Stimulated activated CD4-positive, alpha-beta T cell treated with anti-CD3 and anti-CD28 coated beads, Interleukin-1b, Interleukin-23, amount 100 ng/mL, for 24 hours (primary cell): Measurements from ENCODE around the gene TMEM74B.

ENCODE experiments used
- DNase-seq, 4 experiments: peaks; one replicate each; pipeline ENCODE4 v3.0.0-alpha.2; 2020; ENCODE audit warnings: low read depth in 4 of 4, low spot score in 1 of 4

TMEM74B gene

DNA sequence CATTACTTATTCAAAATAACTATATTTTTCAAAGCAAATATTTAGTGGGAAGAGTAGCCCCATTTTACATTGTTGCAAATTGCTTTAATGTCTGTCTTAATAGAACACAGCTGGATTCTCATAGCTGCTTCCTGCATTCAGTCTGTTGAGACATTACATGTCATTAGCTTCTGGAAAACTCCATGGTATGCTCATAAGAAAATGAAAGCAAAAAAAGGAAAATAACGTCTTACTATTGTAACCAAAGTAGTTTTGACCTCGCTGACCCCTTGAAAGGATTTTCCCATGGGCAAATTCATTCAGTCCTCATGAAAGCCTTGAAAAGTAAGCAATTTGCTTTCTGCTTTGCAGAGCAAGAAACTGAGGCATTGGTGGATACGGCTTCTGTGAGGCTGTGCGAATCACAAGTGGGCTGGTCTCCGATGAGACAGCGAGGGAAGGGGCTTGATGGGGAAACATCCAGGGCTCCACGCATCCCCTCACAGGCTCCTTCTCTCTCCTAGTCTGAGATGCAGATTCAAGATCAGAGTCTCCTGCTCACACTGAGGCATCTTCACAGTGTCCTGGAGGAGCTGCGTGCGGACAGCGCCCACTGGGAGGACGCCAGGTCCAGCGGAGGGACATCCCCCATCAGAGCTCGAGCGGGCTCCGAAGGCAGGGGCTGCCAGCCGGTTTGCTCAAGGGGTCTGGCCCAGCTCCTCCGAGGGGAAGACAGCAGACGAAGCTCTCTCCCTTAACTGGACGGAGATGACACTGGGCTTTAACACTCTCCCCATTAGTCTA is 21.8 kb upstream of the TMEM74B start:
- DNase-seq, result no peak

- no peak for DNase-seq
These were observed 21.0 kb upstream of the TMEM74B start for GRCh38 chr20:1205802-1206201.

- DNase-seq, result no peak
These were observed 19.8 kb upstream of the TMEM74B start for GRCh38 chr20:1204576-1204975.

DNA sequence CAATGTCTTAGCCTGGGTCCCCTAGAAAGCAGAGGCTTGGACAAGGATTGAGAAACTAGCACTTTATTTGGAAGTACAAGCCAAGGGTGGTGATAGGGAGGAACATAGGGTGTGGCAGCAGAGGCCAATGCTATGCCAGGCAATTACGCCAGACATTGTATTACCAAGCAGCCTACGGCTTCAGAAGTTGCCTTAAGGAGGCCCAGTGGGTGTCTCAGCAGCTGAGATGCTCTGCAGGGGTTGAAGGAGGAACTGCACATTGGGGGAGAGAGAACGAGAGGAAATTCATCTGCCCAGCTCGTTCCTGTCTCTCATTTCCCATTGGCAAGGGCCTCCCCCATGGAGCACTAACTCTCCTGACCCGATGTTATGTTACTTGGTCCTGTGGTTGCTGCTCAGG is 19.3 kb upstream of the TMEM74B start:
- no peak for DNase-seq

- DNase-seq, result no peak
These were observed 18.8 kb upstream of the TMEM74B start for GRCh38 chr20:1203630-1204029.

DNA sequence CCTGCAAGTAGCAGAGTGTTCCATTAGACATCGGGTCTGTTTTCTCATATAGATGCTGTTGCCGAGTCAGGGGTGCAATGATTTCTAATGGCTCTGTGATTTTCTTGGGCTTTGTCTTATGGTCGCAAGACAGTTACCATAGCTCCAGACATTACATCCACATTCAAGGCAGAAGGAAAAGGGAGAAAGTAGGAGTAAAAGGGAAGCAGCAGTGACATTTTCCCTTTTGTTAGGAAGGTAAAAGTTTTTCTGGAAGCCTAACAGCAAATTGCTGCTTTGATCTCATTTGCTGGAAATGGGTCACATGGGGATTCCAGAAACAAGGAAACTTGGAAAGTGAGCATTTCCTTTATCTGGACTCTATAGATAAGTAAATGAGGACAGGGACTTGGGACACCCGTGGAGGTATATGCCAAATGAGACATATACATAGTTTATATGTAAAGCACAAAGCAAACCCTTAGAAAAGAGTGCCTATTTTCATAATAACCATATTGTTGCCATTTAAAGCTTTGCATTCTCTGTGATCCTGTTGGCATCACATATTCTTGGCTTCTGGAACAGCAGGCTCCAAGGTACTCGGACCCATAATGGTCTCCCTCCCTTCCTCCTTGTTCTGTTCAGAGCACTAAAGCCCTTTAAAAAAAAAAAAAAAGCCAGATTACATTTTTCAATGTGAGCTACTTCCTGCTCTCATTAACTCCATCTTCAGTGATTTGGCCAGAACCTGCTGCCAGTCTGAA is 18.2 kb upstream of the TMEM74B start, which contains the start of gene C20orf202:
C20orf202 (plus strand) TSS at position 693 of the 743 bp plus-strand sequence. CDS start 132 bp downstream, outside the sequence.
- no peak for DNase-seq

- DNase-seq, result no peak
These were observed 15.2 kb upstream of the TMEM74B start for GRCh38 chr20:1199964-1200363.

GRCh38 chr20:1199212-1199873 is 14.6 kb upstream of the TMEM74B start:
- no peak for DNase-seq

DNA sequence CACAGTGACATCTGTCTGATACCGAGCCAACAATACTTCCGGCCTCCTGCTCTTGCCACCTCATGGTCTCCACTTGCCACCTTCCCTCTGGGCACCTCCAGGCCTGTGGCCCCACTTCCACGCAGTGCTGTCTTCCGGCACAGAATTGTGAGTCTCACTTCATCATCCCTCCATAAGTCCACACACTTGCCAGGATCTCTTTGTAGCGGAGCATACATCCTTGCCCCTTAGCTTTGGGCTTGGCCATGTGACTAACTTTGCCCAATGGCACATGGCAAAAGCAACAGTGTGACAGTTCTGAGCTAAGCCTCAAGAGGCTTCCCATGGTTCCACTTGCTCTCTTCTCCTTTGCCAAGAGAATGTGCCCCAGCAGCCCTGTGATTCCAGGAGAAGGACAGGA is 14.0 kb upstream of the TMEM74B start:
- DNase-seq, result no peak

GRCh38 chr20:1197801-1198200 is 13.0 kb upstream of the TMEM74B start:
- no peak for DNase-seq

DNA sequence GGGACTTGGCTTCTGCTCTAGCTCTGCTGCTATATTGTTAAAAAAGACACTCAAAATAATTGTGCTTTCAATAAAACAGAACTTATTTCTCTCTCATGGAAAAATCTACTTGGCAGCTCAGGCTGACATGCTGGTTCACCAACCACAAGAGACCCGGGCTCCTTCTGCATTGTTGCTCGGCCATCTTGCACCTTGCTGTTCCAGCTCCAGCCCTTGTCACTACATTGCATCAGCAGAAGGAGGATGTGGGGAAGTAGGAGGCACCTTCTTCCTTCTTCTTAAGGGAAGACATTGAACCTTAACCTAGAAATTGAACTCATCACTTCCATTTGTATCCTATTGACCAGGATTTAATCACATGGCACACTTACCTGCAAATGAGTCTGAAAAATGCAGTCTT is 11.9 kb upstream of the TMEM74B start:
- DNase-seq, result no peak

- DNase-seq, result no peak
These were observed 10.4 kb upstream of the TMEM74B start for GRCh38 chr20:1195226-1195625.

DNA sequence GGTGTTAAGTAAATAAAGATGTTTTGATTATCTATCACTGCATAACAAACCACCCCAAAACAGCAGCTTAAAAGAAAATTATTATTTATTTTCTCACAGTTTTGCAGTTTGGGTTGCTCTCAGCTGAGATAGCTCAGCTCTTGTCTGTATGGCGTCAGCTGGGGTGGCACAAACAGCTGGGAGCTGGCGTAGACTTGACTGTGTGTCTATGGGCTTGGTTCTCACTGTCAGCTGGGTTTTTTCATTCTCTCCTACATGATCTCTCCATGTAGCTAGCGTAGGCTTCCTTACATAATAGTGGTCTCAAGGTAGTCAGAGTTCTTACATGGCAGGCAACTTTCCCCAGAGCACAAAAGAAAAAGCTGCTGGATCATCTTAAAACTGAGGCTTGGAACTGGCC is 6.5 kb upstream of the TMEM74B start:
- DNase-seq, result no peak

DNA sequence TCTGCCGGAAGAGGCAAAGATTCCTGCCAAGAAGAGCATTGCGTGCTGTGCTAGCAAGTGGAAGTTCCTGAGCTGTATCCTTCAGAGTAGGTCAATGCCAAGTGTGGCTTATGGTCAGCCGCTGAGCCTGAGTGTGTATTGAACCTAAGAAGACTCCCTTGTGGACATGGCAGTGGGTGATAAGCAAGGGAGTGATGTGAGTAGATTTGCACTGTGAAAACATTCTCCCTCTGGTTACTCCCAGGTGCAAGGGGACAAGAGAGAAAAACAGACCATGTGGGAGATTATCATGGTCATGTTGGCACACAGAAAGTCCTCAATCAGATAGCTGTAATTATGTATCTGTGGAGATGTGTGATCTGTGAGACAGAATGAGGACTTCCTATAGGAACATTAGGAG is 6.1 kb upstream of the TMEM74B start:
- no peak for DNase-seq

- DNase-seq, result no peak
These were observed 5.0 kb upstream of the TMEM74B start for GRCh38 chr20:1189827-1190226.

DNA sequence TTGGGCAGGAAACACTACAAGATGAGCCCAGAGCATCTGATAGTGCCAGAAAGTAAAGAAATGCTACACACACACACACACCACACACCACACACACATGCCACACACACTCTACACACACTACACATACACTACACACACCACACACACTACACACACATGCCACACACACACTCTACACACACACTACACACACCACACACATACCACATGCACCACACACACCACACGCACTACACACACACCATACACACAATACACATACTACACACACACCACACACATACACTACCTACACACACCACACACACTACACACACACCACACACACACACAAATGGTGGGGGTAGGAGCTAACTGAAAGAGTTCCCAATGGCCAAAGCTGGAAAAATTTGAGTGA is 3.6 kb upstream of the TMEM74B start:
- DNase-seq, result no peak

DNA sequence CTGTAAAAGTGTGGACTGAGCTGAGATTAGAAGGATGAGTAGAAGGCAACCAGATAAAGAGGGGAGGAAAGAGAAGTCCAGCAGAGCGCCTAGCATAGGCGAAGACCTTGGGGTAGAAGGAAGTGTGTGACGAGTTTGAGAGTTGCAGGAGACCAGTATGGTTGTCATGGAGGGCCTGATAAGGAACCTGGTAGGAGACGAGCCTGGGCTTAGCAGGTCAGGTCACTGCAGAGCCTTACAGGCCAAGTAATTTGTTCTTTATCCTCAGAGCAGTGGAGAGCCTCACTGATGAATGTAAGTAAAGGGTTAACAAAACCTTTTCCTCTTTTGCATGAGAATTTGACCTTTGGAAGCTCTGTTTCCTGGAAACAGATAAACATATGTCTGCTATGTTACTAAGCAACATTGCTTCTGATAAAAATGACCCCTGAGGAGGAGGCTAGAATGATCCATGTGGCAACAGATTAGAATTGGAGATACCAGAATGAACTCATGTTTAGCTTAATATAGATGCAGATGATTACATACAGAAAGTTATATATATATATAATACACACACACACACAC is 2.9 kb upstream of the TMEM74B start:
- DNase-seq, result no peak

DNA sequence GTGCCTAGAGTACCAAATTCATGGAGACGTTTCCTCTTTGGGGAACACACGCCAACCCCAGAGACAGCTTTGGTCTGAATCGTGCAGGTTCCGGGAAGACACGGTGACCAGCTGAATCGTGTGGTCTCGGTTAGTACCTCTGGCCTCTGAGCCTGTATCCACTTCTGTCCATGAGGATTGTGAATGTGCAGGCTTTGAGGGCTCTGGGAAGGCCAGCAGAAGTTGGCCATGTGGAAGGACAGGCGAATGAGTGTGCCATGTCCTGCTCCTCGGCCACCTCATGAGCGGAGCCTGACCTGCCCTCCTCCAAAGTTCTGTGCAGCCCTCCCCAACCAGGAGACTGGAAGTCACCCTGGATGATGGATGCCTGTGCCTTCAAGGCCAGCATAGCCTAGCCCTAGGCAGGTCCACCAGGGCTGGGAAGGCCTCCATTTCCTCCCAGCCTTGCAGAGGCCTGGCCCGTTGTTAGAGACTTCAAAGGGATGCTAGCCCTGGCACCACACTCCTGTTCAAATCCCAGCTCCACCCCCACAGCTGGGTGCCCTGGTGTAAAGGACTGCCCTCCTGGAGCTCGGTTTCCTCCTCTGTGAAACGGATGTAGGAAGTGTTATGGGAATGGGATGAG is 1.7 kb upstream of the TMEM74B start:
- no peak for DNase-seq

DNA sequence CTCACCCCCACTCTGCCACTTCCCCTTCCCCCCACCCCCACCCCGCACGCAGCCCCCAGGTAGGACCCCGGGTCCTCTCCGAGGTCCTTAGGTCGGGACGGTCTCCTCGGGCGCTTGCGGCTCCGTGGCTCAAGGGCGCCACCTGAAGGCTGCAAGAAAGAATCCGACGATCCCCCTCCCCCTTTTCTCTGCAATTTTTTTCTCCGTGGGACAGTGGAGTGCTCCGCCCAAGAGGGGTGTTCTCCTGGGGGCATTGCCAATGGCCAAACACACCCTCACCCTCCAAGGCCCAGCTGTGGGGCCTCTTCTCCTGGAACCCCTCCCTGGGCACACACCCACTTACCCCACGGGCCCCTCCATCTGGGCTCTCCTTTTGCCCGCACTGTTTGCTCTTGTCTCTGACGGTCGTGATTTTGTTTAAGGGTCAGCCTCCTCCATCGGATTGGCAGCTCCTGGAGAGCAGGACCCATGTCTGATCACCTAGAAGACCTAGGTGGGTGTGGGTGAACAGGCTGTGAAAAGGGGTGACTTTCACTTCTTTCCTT is 1.1 kb upstream of the TMEM74B start:
- peak in 2 of 4 experiments; percentile 11 to 34 for DNase-seq

DNA sequence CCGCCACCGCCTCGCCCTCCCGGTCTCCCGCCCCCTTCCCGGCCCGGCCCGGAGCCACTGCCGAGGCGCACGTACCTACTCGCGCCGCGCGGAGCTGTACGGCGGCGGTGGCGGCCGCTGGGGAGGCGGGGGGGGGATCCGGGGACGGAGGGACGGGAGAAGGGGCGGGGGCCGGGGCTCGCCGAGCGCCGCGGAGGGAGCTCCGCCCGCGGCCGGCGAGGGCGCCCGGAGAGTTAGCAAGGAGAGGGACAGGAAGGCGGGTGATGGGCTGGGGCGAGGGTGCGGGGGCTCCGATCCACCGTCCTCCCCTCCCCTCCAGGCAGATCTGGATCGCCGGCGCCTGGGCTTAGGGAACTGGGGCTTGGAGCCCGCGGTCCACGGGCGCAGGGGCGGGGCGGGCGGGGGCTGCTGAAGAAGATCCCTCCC is 548 bp upstream of the TMEM74B start:
- DNase-seq, result no peak

DNA sequence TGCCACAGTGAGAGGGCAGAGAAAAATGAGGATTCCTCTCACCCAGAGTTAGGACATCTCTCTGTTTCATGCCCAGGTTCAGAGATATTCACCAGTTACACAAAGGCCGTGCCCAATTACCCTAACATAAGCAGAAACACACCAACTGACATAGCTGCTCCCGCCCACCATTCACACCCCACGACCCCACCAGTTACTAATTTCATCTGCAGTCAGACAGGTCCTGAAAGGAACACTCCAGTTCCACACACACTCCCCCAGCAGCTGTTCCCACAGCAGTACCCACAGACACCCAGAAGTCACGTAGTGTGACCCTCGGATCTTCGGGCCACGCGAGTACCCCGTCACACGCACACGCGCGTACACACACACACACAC is 532 bp downstream of the TMEM74B start:
- DNase-seq, result no peak
